Brain microvascular endothelial cell (primary cell): ENCODE results near the gene CADPS.

ENCODE experiments used
- DNase-seq: peaks from one replicate; pipeline ENCODE4 v3.0.0-alpha.2; 2020
- H3K27ac ChIP-seq: fragments of 250-450 bp; sonication (Bioruptor Pico); 2 replicates; pipeline ENCODE4 v1.5.1; 2020; ENCODE audit warnings: mild to moderate bottlenecking, moderate library complexity
- H3K27me3 ChIP-seq: fragments of 250-450 bp; sonication (Bioruptor Pico); replicated peaks from 2 replicates; pipeline ENCODE4 v1.5.1; 2020; ENCODE audit warnings: mild to moderate bottlenecking
- H3K36me3 ChIP-seq: fragments of 250-450 bp; sonication (Bioruptor Pico); replicated peaks from 2 replicates; pipeline ENCODE4 v1.5.1; 2020; ENCODE audit warnings: mild to moderate bottlenecking
- H3K4me3 ChIP-seq: 2 replicates; pipeline ENCODE4 v1.5.1; 2011; ENCODE audit warnings: low read depth, mild to moderate bottlenecking, control low read depth, low read length, moderate library complexity
- in situ Hi-C: cut with HindIII; loops from 2 replicates; pipeline ENCODE4 v1.10.0; 2017; ENCODE audit warnings: low sequenced_read_pairs, low pct_ligation_motif_present
- TF ChIP-seq, protein P1 (sequence below): IDR thresholded peaks from 2 replicates; pipeline ENCODE4 v1.5.1; 2011; ENCODE audit warnings: low read depth, mild to moderate bottlenecking, moderate library complexity, low read length, control low read depth, inconsistent platforms; ENCODE audit errors: missing control alignments

Gene CADPS

GRCh38 chr3:62918777-62919176 is 43.6 kb upstream of the CADPS start:
- DNase-seq, result no peak
- Histone ChIP-seq H3K36me3 (no peaks in the 10 kb centered on the region), H3K27ac (no peak overlapping the region), H3K4me3 (no peak overlapping the region), H3K27me3 (no peaks in the 10 kb centered on the region)
- in situ Hi-C loops, result no loop called here
- TF ChIP-seq, protein P1, sequence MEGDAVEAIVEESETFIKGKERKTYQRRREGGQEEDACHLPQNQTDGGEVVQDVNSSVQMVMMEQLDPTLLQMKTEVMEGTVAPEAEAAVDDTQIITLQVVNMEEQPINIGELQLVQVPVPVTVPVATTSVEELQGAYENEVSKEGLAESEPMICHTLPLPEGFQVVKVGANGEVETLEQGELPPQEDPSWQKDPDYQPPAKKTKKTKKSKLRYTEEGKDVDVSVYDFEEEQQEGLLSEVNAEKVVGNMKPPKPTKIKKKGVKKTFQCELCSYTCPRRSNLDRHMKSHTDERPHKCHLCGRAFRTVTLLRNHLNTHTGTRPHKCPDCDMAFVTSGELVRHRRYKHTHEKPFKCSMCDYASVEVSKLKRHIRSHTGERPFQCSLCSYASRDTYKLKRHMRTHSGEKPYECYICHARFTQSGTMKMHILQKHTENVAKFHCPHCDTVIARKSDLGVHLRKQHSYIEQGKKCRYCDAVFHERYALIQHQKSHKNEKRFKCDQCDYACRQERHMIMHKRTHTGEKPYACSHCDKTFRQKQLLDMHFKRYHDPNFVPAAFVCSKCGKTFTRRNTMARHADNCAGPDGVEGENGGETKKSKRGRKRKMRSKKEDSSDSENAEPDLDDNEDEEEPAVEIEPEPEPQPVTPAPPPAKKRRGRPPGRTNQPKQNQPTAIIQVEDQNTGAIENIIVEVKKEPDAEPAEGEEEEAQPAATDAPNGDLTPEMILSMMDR, result no peak

- Histone ChIP-seq H3K36me3 (no peaks in the 10 kb centered on the region), H3K27ac (no peak overlapping the region), H3K4me3 (no peak overlapping the region), H3K27me3 (no peaks in the 10 kb centered on the region)
- in situ Hi-C loops, result no loop called here
- TF ChIP-seq, protein P1, result no peak
- no peak for DNase-seq
Observed at GRCh38 chr3:62918131-62918530, 42.9 kb upstream of the CADPS start.

- in situ Hi-C loops, result no loop called here
- TF ChIP-seq, protein P1, result no peak
- Histone ChIP-seq H3K4me3 (no peak overlapping the region), H3K27me3 (no peaks in the 10 kb centered on the region), H3K27ac (no peak overlapping the region), H3K36me3 (no peaks in the 10 kb centered on the region)
- no peak for DNase-seq
Observed at GRCh38 chr3:62911526-62911925, 36.3 kb upstream of the CADPS start.

DNA sequence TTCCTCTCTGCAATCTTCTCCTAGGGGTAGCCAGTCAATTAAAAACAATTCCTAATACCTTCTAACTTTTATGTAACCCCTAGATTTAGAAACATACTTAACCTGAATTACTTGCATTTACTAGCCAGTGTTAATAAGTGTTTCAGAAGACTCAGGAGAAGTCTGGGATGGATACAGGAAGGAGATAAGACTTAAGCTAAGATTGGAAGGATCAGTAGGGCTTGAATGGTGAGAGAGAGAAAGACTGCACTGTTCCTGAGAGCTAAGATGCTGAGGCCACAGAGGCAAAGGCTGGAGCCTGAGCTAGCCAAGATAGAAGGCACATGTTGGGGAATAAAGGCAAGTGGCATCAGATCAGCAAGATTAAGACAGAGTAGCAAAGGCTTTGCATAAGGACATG is 30.1 kb upstream of the CADPS start:
- in situ Hi-C loops, result no loop called here
- Histone ChIP-seq H3K36me3 (no peaks in the 10 kb centered on the region), H3K27ac (no peak overlapping the region), H3K4me3 (no peak overlapping the region), H3K27me3 (no peaks in the 10 kb centered on the region)
- no peak for DNase-seq
- TF ChIP-seq, protein P1, result no peak

- TF ChIP-seq, protein P1, result no peak
- Histone ChIP-seq H3K36me3 (no peaks in the 10 kb centered on the region), H3K27ac (no peak overlapping the region), H3K27me3 (no peaks in the 10 kb centered on the region), H3K4me3 (no peak overlapping the region)
- in situ Hi-C loops, result no loop called here
- DNase-seq, result no peak
Observed at GRCh38 chr3:62898530-62899496, 23.6 kb upstream of the CADPS start.
